Measurements from ENCODE around the gene ABCA9. TPM values are rescaled to one million over a fixed set of nuclear protein-coding genes. Genes with fewer than 3 reads are reported as not detected.

The ABCA9 gene
- polyA plus RNA-seq, 1 donor (not counting 4 experiments of a cell fraction or from before 2014, with no cell fraction given): 0.17 TPM

DNA sequence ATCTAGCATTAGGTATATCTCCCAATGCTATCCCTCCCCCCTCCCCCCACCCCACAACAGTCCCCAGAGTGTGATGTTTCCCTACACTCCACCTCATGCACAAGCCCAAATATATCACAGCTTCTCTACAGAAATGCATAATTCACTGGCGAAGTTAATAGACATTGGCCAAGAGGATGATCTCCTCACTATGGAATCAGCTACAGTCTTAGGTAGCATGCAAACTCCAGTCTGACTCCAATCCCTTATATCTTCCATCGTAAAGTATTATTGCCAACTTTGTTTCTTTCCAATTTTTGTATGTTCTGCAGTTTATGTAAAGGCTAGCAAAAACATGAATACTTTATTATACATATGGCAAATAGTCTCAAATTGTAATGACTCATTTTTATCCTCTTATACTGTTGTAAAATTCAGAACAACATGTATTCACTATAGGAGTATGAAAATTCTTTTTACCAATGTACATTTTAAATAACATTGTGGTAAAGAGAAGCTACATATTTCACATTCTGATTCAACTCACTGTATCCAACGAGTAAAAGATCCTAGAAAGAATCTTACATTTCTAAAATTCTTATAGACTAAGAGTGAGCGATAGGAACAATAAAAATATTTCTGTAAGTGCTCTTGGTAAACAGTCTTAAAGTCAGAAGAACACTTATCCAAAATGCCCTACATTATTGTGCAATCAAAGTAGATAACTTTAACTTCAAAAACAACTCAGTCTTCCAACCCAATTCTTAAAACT is 106.4 kb downstream of the ABCA9 start:
- H3K4me2 ChIP-seq (ENCODE audit: control insufficient read depth, extremely low read depth, insufficient read depth, low read depth, low read length): no peak overlapping the region
- DNase-seq (ENCODE audit: low read depth, low spot score): no peak
- H3K9ac ChIP-seq (ENCODE audit: control insufficient read depth, extremely low read depth, insufficient read depth, low read length): no peak overlapping the region

GRCh38 chr17:68953340-68953997 is 107.3 kb downstream of the ABCA9 start:
- Histone ChIP-seq H3K79me2 (ENCODE audit: control insufficient read depth, insufficient read depth, low read length) (no peaks in the 10 kb centered on the region), H4K20me1 (ENCODE audit: control insufficient read depth, extremely low read depth, insufficient read depth, low read length) (no peaks in the 10 kb centered on the region), H3K9me3 (ENCODE audit: control insufficient read depth, low read depth, low read length) (no peaks in the 10 kb centered on the region), H3K4me3 (ENCODE audit: control insufficient read depth in 2 of 3, extremely low read depth in 1 of 3, insufficient read depth in 2 of 3, low read depth in 1 of 3, low read length in 3 of 3) (no peak overlapping the region), H3K4me2 (ENCODE audit: control insufficient read depth, extremely low read depth, insufficient read depth, low read depth, low read length) (no peak overlapping the region), H3K9ac (ENCODE audit: control insufficient read depth, extremely low read depth, insufficient read depth, low read length) (no peak overlapping the region), H3K36me3 (ENCODE audit: control insufficient read depth in 2 of 2, extremely low read depth in 1 of 2, insufficient read depth in 2 of 2, low read length in 2 of 2) (no peaks in the 10 kb centered on the region), H3K27me3 (ENCODE audit: control insufficient read depth, extremely low read depth, insufficient read depth, low read length) (no peaks in the 10 kb centered on the region), H3K4me1 (ENCODE audit: control insufficient read depth, extremely low read depth, insufficient read depth, low read length) (no peaks in the 10 kb centered on the region), H3K9me1 (ENCODE audit: control insufficient read depth, extremely low read depth, insufficient read depth, low read length) (no peaks in the 10 kb centered on the region), H2AFZ (ENCODE audit: control insufficient read depth, low read length) (no peak overlapping the region), H3K27ac (ENCODE audit: control insufficient read depth, insufficient read depth, low read length) (no peak overlapping the region)
- DNase-seq (ENCODE audit: low read depth, low spot score) (no peak), FAIRE-seq (no peak)
- dilution Hi-C loops (cut with MboI; ENCODE audit: extremely low pct_ligation_motif_present, low sequenced_read_pairs): no loop called here
- no peak for TF ChIP-seq EZH2 (IDR thresholded peaks at IDR 0.05; ENCODE audit: low read length)
- TF ChIP-seq, protein P1, sequence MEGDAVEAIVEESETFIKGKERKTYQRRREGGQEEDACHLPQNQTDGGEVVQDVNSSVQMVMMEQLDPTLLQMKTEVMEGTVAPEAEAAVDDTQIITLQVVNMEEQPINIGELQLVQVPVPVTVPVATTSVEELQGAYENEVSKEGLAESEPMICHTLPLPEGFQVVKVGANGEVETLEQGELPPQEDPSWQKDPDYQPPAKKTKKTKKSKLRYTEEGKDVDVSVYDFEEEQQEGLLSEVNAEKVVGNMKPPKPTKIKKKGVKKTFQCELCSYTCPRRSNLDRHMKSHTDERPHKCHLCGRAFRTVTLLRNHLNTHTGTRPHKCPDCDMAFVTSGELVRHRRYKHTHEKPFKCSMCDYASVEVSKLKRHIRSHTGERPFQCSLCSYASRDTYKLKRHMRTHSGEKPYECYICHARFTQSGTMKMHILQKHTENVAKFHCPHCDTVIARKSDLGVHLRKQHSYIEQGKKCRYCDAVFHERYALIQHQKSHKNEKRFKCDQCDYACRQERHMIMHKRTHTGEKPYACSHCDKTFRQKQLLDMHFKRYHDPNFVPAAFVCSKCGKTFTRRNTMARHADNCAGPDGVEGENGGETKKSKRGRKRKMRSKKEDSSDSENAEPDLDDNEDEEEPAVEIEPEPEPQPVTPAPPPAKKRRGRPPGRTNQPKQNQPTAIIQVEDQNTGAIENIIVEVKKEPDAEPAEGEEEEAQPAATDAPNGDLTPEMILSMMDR (optimal IDR thresholded peaks at IDR 0.05 in 1 of 3, IDR thresholded peaks at IDR 0.05 in 1 of 3, conservative IDR thresholded peaks at IDR 0.05 in 1 of 3; ENCODE audit: extremely low read depth in 1 of 3, insufficient read depth in 2 of 3, low read length in 3 of 3): no peak

More for the DNA sequence above, 106.4 kb downstream of the ABCA9 start:
- Histone ChIP-seq H3K79me2 (ENCODE audit: control insufficient read depth, insufficient read depth, low read length) (no peaks in the 10 kb centered on the region), H3K9me3 (ENCODE audit: control insufficient read depth, low read depth, low read length) (no peaks in the 10 kb centered on the region), H3K9me1 (ENCODE audit: control insufficient read depth, extremely low read depth, insufficient read depth, low read length) (no peaks in the 10 kb centered on the region), H4K20me1 (ENCODE audit: control insufficient read depth, extremely low read depth, insufficient read depth, low read length) (no peaks in the 10 kb centered on the region), H3K4me3 (ENCODE audit: control insufficient read depth in 2 of 3, extremely low read depth in 1 of 3, insufficient read depth in 2 of 3, low read depth in 1 of 3, low read length in 3 of 3) (no peak overlapping the region), H3K27ac (ENCODE audit: control insufficient read depth, insufficient read depth, low read length) (no peak overlapping the region), H3K36me3 (ENCODE audit: control insufficient read depth in 2 of 2, extremely low read depth in 1 of 2, insufficient read depth in 2 of 2, low read length in 2 of 2) (no peaks in the 10 kb centered on the region), H2AFZ (ENCODE audit: control insufficient read depth, low read length) (no peak overlapping the region), H3K27me3 (ENCODE audit: control insufficient read depth, extremely low read depth, insufficient read depth, low read length) (no peaks in the 10 kb centered on the region), H3K4me1 (ENCODE audit: control insufficient read depth, extremely low read depth, insufficient read depth, low read length) (no peaks in the 10 kb centered on the region)
- dilution Hi-C loops (cut with MboI; ENCODE audit: extremely low pct_ligation_motif_present, low sequenced_read_pairs): no loop called here
- TF ChIP-seq, protein P1 (optimal IDR thresholded peaks at IDR 0.05 in 1 of 3, IDR thresholded peaks at IDR 0.05 in 1 of 3, conservative IDR thresholded peaks at IDR 0.05 in 1 of 3; ENCODE audit: extremely low read depth in 1 of 3, insufficient read depth in 2 of 3, low read length in 3 of 3): no peak
- TF ChIP-seq EZH2 (IDR thresholded peaks at IDR 0.05; ENCODE audit: low read length): no peak
- no peak for FAIRE-seq

Measured in keratinocyte (primary cell).